Peyer's patch (tissue), 4 donors: ENCODE data around the gene ACYP1. TPM values are rescaled to one million over a fixed set of nuclear protein-coding genes. Genes with fewer than 3 reads are reported as not detected.
A peak's percentile ranks its signal among the peaks of the same experiment; 100 is the strongest.

ENCODE experiments used
- DNase-seq, 3 donors: peaks; one replicate each; pipeline ENCODE4 v3.0.0-alpha.2; 2017 to 2019
- H3K27ac ChIP-seq, 4 donors: fragments of 200-600 bp; sonication (generic); one replicate each; pipeline ENCODE4 v1.5.1; 2016 to 2019
- H3K27me3 ChIP-seq, 2 donors: fragments of 200-600 bp; sonication (generic); one replicate each; pipeline ENCODE4 v1.5.1; 2019
- H3K36me3 ChIP-seq, 3 donors: fragments of 200-600 bp; sonication (generic); one replicate each; pipeline ENCODE4 v1.5.1; 2016 to 2019
- H3K4me1 ChIP-seq, 4 donors: fragments of 200-600 bp; sonication (generic); one replicate each; pipeline ENCODE4 v1.5.1; 2016 to 2019
- H3K4me3 ChIP-seq, 4 donors: fragments of 200-600 bp; sonication (generic); 1 replicate in 3 of 4; 2 replicates in 1 of 4; pipeline ENCODE4 v1.5.1; 2016 to 2019; ENCODE audit warnings: mild to moderate bottlenecking in 1 of 4
- H3K9me3 ChIP-seq, 4 donors: fragments of 200-600 bp; sonication (generic); one replicate each; pipeline ENCODE4 v1.5.1; 2016 to 2019; ENCODE audit warnings: mild to moderate bottlenecking in 1 of 4
- CTCF ChIP-seq, 6 experiments: fragments of 450-650 bp in 4 of 6; fragments of 200-600 bp in 2 of 6; sonication (generic) in 1 of 6; IDR thresholded peaks; one replicate each; pipeline ENCODE4 v1.5.1; 2017 to 2019; ENCODE audit warnings: antibody characterized with exemption in 6 of 6, mild to moderate bottlenecking in 3 of 6, moderate library complexity in 1 of 6
- POLR2A ChIP-seq, 2 donors: fragments of 450-650 bp; IDR thresholded peaks; one replicate each; pipeline ENCODE4 v1.5.1; 2017; ENCODE audit warnings: antibody characterized with exemption in 2 of 2, mild to moderate bottlenecking in 2 of 2, moderate library complexity in 2 of 2
- total RNA-seq, 4 donors: library from RNA; depleted of rRNA; stranded (reverse); fragments of >200 nt; gene quantifications; one replicate each; pipeline ENCODE4 v1.1.0, GENCODE V29; 2016

The ACYP1 gene
- total RNA-seq, 4 donors from 2014 or later, result 15.7 to 36.4 (median 25.0) TPM

- DNase-seq, result no peak
- Histone ChIP-seq H3K36me3 (peaks cover 0 to 82% (median 0%) of the 10 kb centered on the region in 3 donors), H3K4me1 (no peaks in the 10 kb centered on the region), H3K4me3 (no peak overlapping the region), H3K9me3 (no peaks in the 10 kb centered on the region), H3K27me3 (no peaks in the 10 kb centered on the region), H3K27ac (no peak overlapping the region)
- TF ChIP-seq CTCF (IDR thresholded peaks at IDR 0.05), result no peak
- TF ChIP-seq POLR2A (IDR thresholded peaks at IDR 0.05), result no peak
These were observed 26.5 kb upstream of the ACYP1 start for GRCh38 chr14:75090353-75090752.

- TF ChIP-seq POLR2A (IDR thresholded peaks at IDR 0.05) (no peak), CTCF (IDR thresholded peaks at IDR 0.05) (peak; percentile 37 to 95 (median 85))
- Histone ChIP-seq H3K9me3 (no peaks in the 10 kb centered on the region), H3K27me3 (no peaks in the 10 kb centered on the region), H3K4me1 (no peaks in the 10 kb centered on the region), H3K36me3 (peaks cover 0 to 82% (median 0%) of the 10 kb centered on the region in 3 donors), H3K4me3 (no peak overlapping the region), H3K27ac (peak overlapping the region in 1 of 4 donors; percentile 8)
- DNase-seq, result peak; percentile 40 to 71 (median 47)
These were observed 24.9 kb upstream of the ACYP1 start for GRCh38 chr14:75088566-75089373.

GRCh38 chr14:75088153-75088552, 24.3 kb upstream of the ACYP1 start:
- Histone ChIP-seq H3K27ac (no peak overlapping the region), H3K9me3 (no peaks in the 10 kb centered on the region), H3K36me3 (peaks cover 0 to 80% (median 0%) of the 10 kb centered on the region in 3 donors), H3K4me3 (no peak overlapping the region), H3K27me3 (no peaks in the 10 kb centered on the region), H3K4me1 (no peaks in the 10 kb centered on the region)
- TF ChIP-seq CTCF (IDR thresholded peaks at IDR 0.05) (no peak), POLR2A (IDR thresholded peaks at IDR 0.05) (no peak)
- DNase-seq, result no peak

GRCh38 chr14:75084513-75084912, 20.7 kb upstream of the ACYP1 start:
- no peaks in the 10 kb centered on the region for H3K27me3 ChIP-seq
- no peak for DNase-seq
- H3K27ac ChIP-seq, result no peak overlapping the region
- H3K36me3 ChIP-seq, result peaks cover 0 to 61% (median 0%) of the 10 kb centered on the region in 3 donors
- H3K4me1 ChIP-seq, result no peaks in the 10 kb centered on the region
- H3K4me3 ChIP-seq, result no peak overlapping the region
- peak in 3 of 6 experiments; percentile 54 to 67 (median 60) for TF ChIP-seq CTCF (IDR thresholded peaks at IDR 0.05)
- no peak for TF ChIP-seq POLR2A (IDR thresholded peaks at IDR 0.05)
- no peaks in the 10 kb centered on the region for H3K9me3 ChIP-seq

- H3K4me1 ChIP-seq, result no peaks in the 10 kb centered on the region
- no peak for TF ChIP-seq POLR2A (IDR thresholded peaks at IDR 0.05)
- no peak for TF ChIP-seq CTCF (IDR thresholded peaks at IDR 0.05)
- no peaks in the 10 kb centered on the region for H3K27me3 ChIP-seq
- no peaks in the 10 kb centered on the region for H3K9me3 ChIP-seq
- H3K36me3 ChIP-seq, result peaks cover 0 to 59% (median 0%) of the 10 kb centered on the region in 3 donors
- no peak overlapping the region for H3K27ac ChIP-seq
- DNase-seq, result no peak
- no peak overlapping the region for H3K4me3 ChIP-seq
These were observed 19.4 kb upstream of the ACYP1 start for GRCh38 chr14:75083271-75083670.
